Suppressor macrophage treated with lipopolysaccharide for 4 hours (primary cell): ENCODE measurements around the gene BRICD5.
"Not testable (repeated sequence)": the region's sequence is repeated elsewhere in the genome, so short reads cannot be mapped to it uniquely, and the experiment has no call there.

ENCODE experiments used
- DNase-seq: peaks from one replicate; pipeline ENCODE4 v3.0.0-alpha.2; 2020

Gene BRICD5

DNA sequence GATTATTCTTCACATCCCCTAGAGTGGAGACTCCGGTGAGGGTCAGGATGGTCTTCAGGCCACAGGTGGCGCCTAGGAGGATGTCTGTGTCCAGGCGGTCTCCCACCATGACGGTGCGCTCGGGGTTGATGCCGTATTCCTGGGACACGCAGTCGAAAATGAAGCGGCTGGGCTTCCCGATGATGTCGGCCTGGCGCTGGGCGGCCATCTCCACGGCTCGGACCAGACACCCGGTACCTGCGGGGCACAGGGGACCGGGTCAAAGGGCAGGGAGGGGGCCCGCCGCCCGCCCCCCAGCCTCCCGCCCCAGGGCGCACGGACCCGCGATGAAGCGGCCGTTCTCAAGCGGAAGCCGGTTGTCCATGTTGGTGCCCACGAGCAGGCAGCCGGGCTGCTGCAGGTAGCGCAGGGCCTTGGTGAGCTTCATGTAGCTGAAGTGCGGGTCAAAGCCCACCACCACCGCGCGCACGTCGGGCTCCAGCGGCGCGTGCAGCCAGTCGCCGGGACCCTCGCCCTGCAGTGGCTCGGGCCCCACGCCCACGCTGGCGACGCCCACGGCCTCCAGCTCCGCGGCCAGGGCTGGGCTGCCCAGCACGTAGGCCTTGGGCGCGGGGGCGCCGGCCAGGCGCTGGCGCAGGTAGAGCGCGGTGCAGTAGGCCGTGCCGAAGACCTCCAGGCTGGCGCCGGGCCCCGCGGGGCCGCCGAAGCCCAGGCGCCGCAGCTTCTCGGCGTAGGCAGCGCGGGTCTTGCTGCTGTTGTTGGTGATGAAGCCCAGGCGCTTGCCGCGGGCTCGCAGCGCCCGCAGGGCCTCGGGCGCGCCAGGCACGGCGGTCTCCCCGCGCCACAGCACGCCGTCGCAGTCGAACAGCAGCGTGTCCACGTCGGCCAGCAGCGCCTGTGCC lies 3.4 kb upstream of the BRICD5 start:
- no peak for DNase-seq

DNA sequence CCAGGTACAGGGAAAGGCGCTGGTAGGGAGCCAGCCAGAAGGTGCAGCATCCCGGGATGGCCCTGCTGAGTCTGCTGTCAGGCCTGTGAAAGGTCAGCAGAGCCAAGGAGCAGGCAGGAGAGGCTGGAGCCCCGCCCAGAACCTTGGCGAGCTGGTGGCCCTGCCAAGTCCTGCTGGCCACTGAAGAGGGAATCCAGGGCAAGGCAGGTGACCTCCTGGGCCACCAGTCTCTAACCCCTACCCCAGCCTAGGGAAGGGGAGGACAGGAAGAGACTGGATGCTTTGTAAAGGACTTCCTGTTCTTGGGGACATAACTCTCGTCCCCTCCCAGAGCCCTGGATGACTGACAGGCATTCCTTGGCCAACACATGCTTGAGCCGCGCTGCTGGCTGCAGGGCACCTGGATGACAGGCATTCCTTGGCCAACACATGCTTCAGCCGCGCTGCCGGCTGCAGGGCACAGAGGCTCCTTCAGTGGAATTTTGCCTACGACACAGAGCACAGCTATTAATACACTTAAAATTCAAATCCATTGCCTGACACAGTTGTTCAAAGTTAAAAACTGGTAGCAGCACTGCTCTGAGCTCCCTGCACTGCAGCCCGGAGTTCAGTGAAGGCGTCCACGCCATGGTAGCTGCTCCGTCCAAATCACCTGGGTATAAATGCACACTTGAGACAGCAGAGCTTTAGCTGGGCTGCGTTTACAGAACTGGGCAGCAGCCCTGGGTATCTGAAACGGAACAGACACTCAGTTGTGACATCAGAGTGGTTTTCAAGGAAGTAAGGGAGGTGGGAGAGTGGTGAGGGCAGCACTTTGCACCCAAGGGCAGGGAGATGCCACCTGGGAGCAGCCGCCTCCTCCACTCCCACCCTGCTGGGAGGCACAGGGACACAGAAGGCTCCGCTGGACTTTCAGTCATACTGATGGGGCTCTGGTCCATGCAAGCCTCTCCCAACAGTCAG lies 2.0 kb upstream of the BRICD5 start:
- peak; percentile 31 for DNase-seq

DNA sequence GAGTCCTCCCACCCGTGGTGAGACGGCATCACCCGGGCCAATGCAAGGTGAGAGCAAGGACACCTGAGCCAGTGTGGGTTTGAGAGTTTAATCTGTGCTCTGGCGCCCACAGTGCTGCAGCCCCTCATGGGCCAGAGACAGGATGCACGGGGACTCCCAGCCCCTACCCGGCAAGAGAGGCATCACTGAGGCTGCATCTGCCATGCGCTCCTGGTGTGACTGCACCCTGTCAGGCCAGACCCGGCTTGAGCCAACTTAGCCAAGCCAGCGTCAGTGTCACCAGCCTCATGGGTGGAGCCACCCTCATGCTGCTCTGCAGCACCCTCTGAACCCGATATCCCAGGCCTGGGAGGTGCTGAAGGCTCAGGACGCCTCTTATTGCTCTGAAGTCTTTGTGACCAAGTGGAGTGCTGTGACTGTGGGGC lies 1.3 kb upstream of the BRICD5 start:
- DNase-seq = no peak

GRCh38 chr16:2210009-2210332 lies 692 bp downstream of the BRICD5 start:
- DNase-seq = no peak

DNA sequence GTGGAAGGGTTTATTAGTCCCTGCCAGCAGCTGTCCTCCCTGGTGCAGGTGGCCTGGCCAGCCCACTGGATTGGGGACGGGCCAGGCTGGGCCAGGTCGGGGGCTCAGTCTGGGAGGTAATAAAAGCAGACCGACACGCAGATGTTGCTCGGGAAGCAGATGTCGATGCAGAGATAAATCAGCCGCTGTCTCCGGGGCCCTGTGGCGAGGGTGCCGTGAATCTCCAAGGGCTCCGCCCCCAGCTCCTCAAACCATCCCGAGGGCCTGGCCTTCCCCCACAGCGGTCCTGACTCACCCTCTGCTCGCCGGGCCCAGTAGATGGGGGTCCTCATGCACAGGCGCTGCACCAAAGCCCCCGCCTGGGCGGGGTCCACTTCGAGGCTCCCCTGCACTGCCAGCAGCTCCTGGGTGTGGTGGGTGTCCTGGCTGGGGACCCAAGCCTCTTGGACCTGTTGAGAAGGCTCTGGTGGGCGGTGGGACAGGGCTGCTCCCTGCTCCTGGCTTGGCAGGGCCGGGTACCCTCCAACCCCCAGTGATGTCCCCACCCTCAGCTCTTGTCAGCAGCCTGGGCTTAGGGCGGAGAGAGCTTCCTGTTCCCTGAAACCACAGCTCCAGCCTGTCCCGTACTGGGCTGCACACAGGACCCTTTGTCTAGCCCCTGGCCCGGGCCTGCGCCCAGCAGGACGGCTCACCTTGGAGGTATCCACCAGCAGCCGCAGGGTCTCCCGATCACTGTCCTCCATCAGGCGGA lies 1.2 kb downstream of the BRICD5 start:
- DNase-seq = no peak

- DNase-seq = no peak
These were observed 1.9 kb downstream of the BRICD5 start for GRCh38 chr16:2208772-2209171.

- no peak for DNase-seq
These were observed 2.4 kb downstream of the BRICD5 start for GRCh38 chr16:2208308-2208707.

DNA sequence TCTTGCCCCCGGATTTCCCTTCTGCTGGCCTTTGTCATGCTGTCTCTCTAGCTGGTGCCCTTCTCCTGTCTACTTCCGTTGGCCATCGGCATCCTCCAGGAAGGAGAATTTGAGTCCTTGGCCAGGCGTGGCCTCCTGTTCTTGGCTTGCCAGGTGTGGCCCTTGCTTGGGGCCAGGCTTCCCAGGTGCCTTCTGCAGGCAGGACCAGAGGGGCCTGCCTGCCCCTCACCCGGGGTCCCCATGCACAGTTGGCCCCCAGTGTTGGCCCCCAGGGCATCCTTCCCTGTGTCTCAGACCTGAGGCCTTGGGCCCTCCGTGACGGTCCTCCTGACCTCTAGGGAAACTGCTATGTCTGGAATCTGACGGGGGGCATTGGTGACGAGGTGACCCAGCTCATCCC lies 2.8 kb downstream of the BRICD5 start:
- DNase-seq = no peak

DNA sequence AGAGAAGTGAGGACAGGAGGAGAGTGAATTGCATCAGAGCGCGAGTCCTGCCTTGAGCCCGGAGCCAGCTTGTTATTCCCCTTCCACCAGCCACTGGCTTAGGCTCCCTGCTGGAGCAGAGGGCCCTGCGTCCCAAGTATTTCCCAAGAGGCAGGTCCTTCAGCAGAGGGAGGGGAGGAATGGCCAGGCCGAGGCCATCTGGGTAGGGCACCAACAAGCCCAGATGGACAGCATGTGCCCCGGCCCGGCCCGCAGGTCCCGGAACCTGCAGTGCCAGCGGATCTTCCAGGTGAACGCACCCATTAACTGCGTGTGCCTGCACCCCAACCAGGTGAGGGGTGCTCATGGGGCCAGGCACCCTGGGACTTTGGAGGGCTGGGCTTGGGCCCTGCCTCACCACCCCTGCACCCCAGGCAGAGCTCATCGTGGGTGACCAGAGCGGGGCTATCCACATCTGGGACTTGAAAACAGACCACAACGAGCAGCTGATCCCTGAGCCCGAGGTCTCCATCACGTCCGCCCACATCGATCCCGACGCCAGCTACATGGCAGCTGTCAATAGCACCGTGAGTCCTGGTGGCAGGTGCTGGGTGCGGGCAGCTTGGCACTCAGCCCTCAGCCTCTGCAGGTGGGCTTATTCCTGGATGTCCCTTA lies 3.8 kb downstream of the BRICD5 start:
- peak; percentile 35 for DNase-seq

DNA sequence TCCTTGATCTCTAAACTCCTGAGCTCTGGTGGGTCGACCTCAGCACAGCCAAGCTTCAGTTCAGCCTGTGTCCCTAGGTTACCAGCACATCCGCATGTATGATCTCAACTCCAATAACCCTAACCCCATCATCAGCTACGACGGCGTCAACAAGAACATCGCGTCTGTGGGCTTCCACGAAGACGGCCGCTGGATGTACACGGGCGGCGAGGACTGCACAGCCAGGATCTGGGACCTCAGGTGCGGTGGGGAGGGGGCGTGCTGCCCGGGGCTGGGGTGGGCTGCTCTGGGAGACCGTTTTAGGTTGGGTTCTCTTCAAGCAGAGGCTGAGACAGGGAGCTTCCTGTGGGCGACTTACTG lies 4.3 kb downstream of the BRICD5 start:
- no peak for DNase-seq

DNA sequence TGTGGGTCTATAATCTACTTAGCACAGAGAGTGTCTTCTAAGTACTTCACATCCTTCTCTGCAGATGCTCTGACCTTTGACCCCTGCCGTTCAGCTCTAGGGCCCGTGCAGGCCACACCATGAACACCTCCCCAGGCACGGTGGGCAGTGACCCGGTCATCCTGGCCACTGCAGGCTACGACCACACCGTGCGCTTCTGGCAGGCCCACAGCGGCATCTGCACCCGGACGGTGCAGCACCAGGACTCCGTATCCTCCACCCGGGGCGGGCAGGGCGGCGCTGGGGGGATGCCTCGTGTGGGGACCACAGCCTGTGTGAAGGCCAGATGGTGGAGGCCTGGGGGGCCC lies 4.7 kb downstream of the BRICD5 start:
- DNase-seq = no peak

DNA sequence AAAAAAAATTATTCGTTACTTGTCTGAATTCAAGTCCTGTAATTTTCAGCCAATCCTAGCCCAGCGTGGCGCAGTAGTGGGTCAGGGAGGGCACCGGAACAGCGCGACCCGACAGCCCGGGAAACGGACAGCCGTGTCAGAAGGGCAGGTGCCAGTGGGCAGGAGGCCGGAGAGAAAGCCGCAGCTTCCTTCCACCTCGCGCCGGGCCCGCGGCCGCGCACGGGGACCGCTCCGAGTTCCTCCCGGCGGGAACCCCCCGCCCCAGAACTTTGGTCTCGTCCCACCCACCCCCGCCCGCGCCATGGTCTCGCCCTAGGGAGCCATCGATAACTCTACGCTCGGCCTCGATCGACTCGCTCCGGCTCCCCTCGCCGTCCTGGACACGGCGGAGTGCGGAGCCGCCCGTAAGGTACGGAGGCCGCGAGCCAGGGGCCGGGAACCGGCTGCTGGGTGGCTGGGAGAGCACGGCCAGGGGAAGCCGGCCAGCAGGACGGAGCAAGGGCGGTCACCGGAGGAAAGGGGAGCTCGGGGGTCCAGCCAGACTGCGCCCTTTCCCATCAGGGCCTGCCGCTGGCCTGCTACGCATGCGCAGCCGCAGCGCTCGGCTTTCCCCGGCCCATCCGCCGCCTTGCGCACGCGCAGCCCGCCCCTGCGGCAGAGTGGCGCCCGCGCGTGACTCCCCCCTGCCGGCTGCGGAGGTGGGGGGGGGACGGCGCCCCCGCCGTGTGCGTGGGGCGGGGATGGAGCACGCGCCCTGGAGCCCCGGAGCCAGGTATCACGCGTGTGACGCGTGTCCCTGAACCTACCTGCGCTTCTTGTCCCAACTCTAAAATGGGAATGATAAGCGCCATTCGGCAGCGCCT lies 5.3 kb downstream of the BRICD5 start, which contains the start of gene MLST8:
Gene MLST8, plus strand, starts transcription at position 351 of the 863 bp plus-strand sequence. CDS start 632 bp downstream, outside the sequence.
- peak; percentile 92 for DNase-seq

GRCh38 chr16:2204416-2205103 lies 6.1 kb downstream of the BRICD5 start:
- no peak for DNase-seq

DNA sequence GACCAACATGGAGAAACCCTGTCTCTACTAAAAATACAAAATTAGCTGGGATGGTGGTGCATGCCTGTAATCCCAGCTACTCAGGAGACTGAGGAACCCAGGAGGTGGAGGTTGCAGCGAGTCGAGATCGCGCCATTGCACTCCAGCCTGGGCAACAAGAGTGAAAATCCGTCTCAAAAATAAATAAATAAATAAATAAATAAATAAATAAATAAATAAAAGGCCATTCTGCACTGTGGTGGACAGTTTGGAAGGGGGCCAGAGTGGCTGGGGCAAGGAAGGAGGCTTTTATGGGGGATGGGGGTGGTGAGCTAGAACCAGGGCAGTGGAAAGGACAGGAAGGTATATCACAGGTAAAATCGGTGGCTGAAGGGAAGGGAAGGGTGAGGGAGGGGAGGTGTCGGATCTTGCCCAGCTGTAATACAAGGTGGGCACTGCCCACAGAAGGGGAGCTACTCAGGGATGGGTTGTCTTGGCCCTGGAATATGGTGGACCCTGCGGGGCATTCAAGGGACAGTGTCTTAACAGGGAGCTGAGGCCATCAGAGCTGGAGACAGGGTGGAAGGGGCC lies 7.5 kb downstream of the BRICD5 start:
- not testable (repeated sequence) for DNase-seq

- DNase-seq = no peak
These were observed 10.3 kb downstream of the BRICD5 start for GRCh38 chr16:2200313-2200712.

- no peak for DNase-seq
These were observed 11.0 kb downstream of the BRICD5 start for GRCh38 chr16:2199621-2200139.

GRCh38 chr16:2199095-2199494 lies 11.6 kb downstream of the BRICD5 start:
- no peak for DNase-seq

DNA sequence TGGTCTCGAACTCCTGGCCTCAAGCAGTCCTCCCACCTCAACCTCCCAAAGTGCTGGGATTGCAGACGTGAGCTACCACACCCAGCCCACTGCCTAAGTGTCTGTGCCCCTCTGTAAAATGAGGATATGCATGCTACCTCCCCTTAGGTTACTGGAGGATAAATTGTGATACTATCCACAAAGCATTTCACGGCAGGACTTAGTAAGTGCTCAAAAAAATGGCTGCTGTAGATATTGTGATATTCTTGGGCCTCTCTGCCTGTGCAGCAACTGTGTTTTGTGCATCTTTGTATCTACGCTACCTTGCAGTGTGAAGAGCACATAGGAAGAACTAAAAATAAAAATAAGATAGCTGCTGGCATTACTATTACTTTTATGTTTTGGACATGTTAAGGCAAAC lies 12.4 kb downstream of the BRICD5 start:
- no peak for DNase-seq

GRCh38 chr16:2197765-2198164 lies 12.9 kb downstream of the BRICD5 start:
- DNase-seq = no peak

- no peak for DNase-seq
These were observed 13.6 kb downstream of the BRICD5 start for GRCh38 chr16:2196981-2197511.
